ENCODE measurements around the gene COQ10B.
A peak's percentile ranks its signal among the peaks of the same experiment; 100 is the strongest.

Gene COQ10B

GRCh38 chr2:197453123-197453913 is at the start of gene COQ10B:
Gene COQ10B (plus strand): TSS chr2:197453552. CDS start chr2:197453561, 9 bp downstream.
- H3K9ac ChIP-seq (ENCODE audit: low read length), result peak within 1 kb of the TSS; percentile 91
- H3K4me3 ChIP-seq (ENCODE audit: low read depth, low read length), result peak within 1 kb of the TSS; percentile 74
- H3K27me3 ChIP-seq (ENCODE audit: control insufficient read depth, insufficient read depth, low read length), result no peaks in the 10 kb centered on the region
- peaks cover 12% of the 10 kb centered on the region for H3K4me1 ChIP-seq (ENCODE audit: control insufficient read depth, insufficient read depth, low read length)
- peak within 1 kb of the TSS; percentile 79 for H3K27ac ChIP-seq (ENCODE audit: low read depth, low read length)
- H3K36me3 ChIP-seq (ENCODE audit: control insufficient read depth, insufficient read depth, low read length), result no peaks in the 10 kb centered on the region
- H3K9me3 ChIP-seq (ENCODE audit: control insufficient read depth, insufficient read depth, low read depth, low read length), result no peaks in the 10 kb centered on the region

GRCh38 chr2:197405582-197405981 is 47.8 kb upstream of the COQ10B start:
- H3K4me1 ChIP-seq (ENCODE audit: control insufficient read depth, insufficient read depth, low read length), result no peaks in the 10 kb centered on the region
- H3K27me3 ChIP-seq (ENCODE audit: control insufficient read depth, insufficient read depth, low read length), result no peaks in the 10 kb centered on the region
- H3K36me3 ChIP-seq (ENCODE audit: control insufficient read depth, insufficient read depth, low read length), result peaks cover 98% of the 10 kb centered on the region
- H3K9ac ChIP-seq (ENCODE audit: low read length), result no peak overlapping the region
- H3K27ac ChIP-seq (ENCODE audit: low read depth, low read length), result no peak overlapping the region
- H3K9me3 ChIP-seq (ENCODE audit: control insufficient read depth, insufficient read depth, low read depth, low read length), result no peaks in the 10 kb centered on the region
- H3K4me3 ChIP-seq (ENCODE audit: low read depth, low read length), result no peak overlapping the region

- Histone ChIP-seq H3K36me3 (ENCODE audit: control insufficient read depth, insufficient read depth, low read length) (peaks cover 98% of the 10 kb centered on the region), H3K27ac (ENCODE audit: low read depth, low read length) (no peak overlapping the region), H3K9ac (ENCODE audit: low read length) (no peak overlapping the region), H3K27me3 (ENCODE audit: control insufficient read depth, insufficient read depth, low read length) (no peaks in the 10 kb centered on the region), H3K4me1 (ENCODE audit: control insufficient read depth, insufficient read depth, low read length) (no peaks in the 10 kb centered on the region), H3K4me3 (ENCODE audit: low read depth, low read length) (no peak overlapping the region), H3K9me3 (ENCODE audit: control insufficient read depth, insufficient read depth, low read depth, low read length) (no peaks in the 10 kb centered on the region)
These were observed 39.3 kb upstream of the COQ10B start for GRCh38 chr2:197414039-197414438.

- Histone ChIP-seq H3K27me3 (ENCODE audit: control insufficient read depth, insufficient read depth, low read length) (no peaks in the 10 kb centered on the region), H3K4me1 (ENCODE audit: control insufficient read depth, insufficient read depth, low read length) (no peaks in the 10 kb centered on the region), H3K9ac (ENCODE audit: low read length) (no peak overlapping the region), H3K27ac (ENCODE audit: low read depth, low read length) (no peak overlapping the region), H3K4me3 (ENCODE audit: low read depth, low read length) (no peak overlapping the region), H3K36me3 (ENCODE audit: control insufficient read depth, insufficient read depth, low read length) (peaks cover 98% of the 10 kb centered on the region), H3K9me3 (ENCODE audit: control insufficient read depth, insufficient read depth, low read depth, low read length) (no peaks in the 10 kb centered on the region)
These were observed 38.8 kb upstream of the COQ10B start for GRCh38 chr2:197414515-197414914.

- no peak overlapping the region for H3K4me3 ChIP-seq (ENCODE audit: low read depth, low read length)
- H3K4me1 ChIP-seq (ENCODE audit: control insufficient read depth, insufficient read depth, low read length), result no peaks in the 10 kb centered on the region
- H3K9ac ChIP-seq (ENCODE audit: low read length), result no peak overlapping the region
- H3K27ac ChIP-seq (ENCODE audit: low read depth, low read length), result no peak overlapping the region
- peaks cover 98% of the 10 kb centered on the region for H3K36me3 ChIP-seq (ENCODE audit: control insufficient read depth, insufficient read depth, low read length)
- no peaks in the 10 kb centered on the region for H3K9me3 ChIP-seq (ENCODE audit: control insufficient read depth, insufficient read depth, low read depth, low read length)
- no peaks in the 10 kb centered on the region for H3K27me3 ChIP-seq (ENCODE audit: control insufficient read depth, insufficient read depth, low read length)
These were observed 37.1 kb upstream of the COQ10B start for GRCh38 chr2:197416268-197416667.

GRCh38 chr2:197419438-197419837 is 33.9 kb upstream of the COQ10B start:
- H3K9ac ChIP-seq (ENCODE audit: low read length), result no peak overlapping the region
- peaks cover 94% of the 10 kb centered on the region for H3K36me3 ChIP-seq (ENCODE audit: control insufficient read depth, insufficient read depth, low read length)
- no peaks in the 10 kb centered on the region for H3K27me3 ChIP-seq (ENCODE audit: control insufficient read depth, insufficient read depth, low read length)
- no peak overlapping the region for H3K27ac ChIP-seq (ENCODE audit: low read depth, low read length)
- no peaks in the 10 kb centered on the region for H3K4me1 ChIP-seq (ENCODE audit: control insufficient read depth, insufficient read depth, low read length)
- no peak overlapping the region for H3K4me3 ChIP-seq (ENCODE audit: low read depth, low read length)
- no peaks in the 10 kb centered on the region for H3K9me3 ChIP-seq (ENCODE audit: control insufficient read depth, insufficient read depth, low read depth, low read length)

GRCh38 chr2:197423307-197423706 is 30.0 kb upstream of the COQ10B start:
- H3K9ac ChIP-seq (ENCODE audit: low read length), result no peak overlapping the region
- H3K4me3 ChIP-seq (ENCODE audit: low read depth, low read length), result no peak overlapping the region
- H3K9me3 ChIP-seq (ENCODE audit: control insufficient read depth, insufficient read depth, low read depth, low read length), result no peaks in the 10 kb centered on the region
- H3K27ac ChIP-seq (ENCODE audit: low read depth, low read length), result no peak overlapping the region
- no peaks in the 10 kb centered on the region for H3K27me3 ChIP-seq (ENCODE audit: control insufficient read depth, insufficient read depth, low read length)
- peaks cover 5% of the 10 kb centered on the region for H3K4me1 ChIP-seq (ENCODE audit: control insufficient read depth, insufficient read depth, low read length)
- peaks cover 61% of the 10 kb centered on the region for H3K36me3 ChIP-seq (ENCODE audit: control insufficient read depth, insufficient read depth, low read length)

GRCh38 chr2:197425550-197425949 is 27.8 kb upstream of the COQ10B start:
- Histone ChIP-seq H3K4me3 (ENCODE audit: low read depth, low read length) (no peak overlapping the region), H3K27ac (ENCODE audit: low read depth, low read length) (no peak overlapping the region), H3K4me1 (ENCODE audit: control insufficient read depth, insufficient read depth, low read length) (peaks cover 5% of the 10 kb centered on the region), H3K9ac (ENCODE audit: low read length) (no peak overlapping the region), H3K27me3 (ENCODE audit: control insufficient read depth, insufficient read depth, low read length) (no peaks in the 10 kb centered on the region), H3K36me3 (ENCODE audit: control insufficient read depth, insufficient read depth, low read length) (peaks cover 47% of the 10 kb centered on the region), H3K9me3 (ENCODE audit: control insufficient read depth, insufficient read depth, low read depth, low read length) (no peaks in the 10 kb centered on the region)

- peaks cover 33% of the 10 kb centered on the region for H3K36me3 ChIP-seq (ENCODE audit: control insufficient read depth, insufficient read depth, low read length)
- peaks cover 10% of the 10 kb centered on the region for H3K4me1 ChIP-seq (ENCODE audit: control insufficient read depth, insufficient read depth, low read length)
- no peaks in the 10 kb centered on the region for H3K27me3 ChIP-seq (ENCODE audit: control insufficient read depth, insufficient read depth, low read length)
- H3K27ac ChIP-seq (ENCODE audit: low read depth, low read length), result no peak overlapping the region
- no peak overlapping the region for H3K9ac ChIP-seq (ENCODE audit: low read length)
- no peak overlapping the region for H3K4me3 ChIP-seq (ENCODE audit: low read depth, low read length)
- no peaks in the 10 kb centered on the region for H3K9me3 ChIP-seq (ENCODE audit: control insufficient read depth, insufficient read depth, low read depth, low read length)
These were observed 26.4 kb upstream of the COQ10B start for GRCh38 chr2:197426723-197427603.

GRCh38 chr2:197427986-197428385 is 25.4 kb upstream of the COQ10B start:
- no peak overlapping the region for H3K9ac ChIP-seq (ENCODE audit: low read length)
- H3K9me3 ChIP-seq (ENCODE audit: control insufficient read depth, insufficient read depth, low read depth, low read length), result no peaks in the 10 kb centered on the region
- H3K27ac ChIP-seq (ENCODE audit: low read depth, low read length), result no peak overlapping the region
- H3K36me3 ChIP-seq (ENCODE audit: control insufficient read depth, insufficient read depth, low read length), result peaks cover 25% of the 10 kb centered on the region
- no peak overlapping the region for H3K4me3 ChIP-seq (ENCODE audit: low read depth, low read length)
- peaks cover 16% of the 10 kb centered on the region for H3K4me1 ChIP-seq (ENCODE audit: control insufficient read depth, insufficient read depth, low read length)
- no peaks in the 10 kb centered on the region for H3K27me3 ChIP-seq (ENCODE audit: control insufficient read depth, insufficient read depth, low read length)

GRCh38 chr2:197431858-197432257 is 21.5 kb upstream of the COQ10B start:
- Histone ChIP-seq H3K27ac (ENCODE audit: low read depth, low read length) (no peak overlapping the region), H3K27me3 (ENCODE audit: control insufficient read depth, insufficient read depth, low read length) (no peaks in the 10 kb centered on the region), H3K4me3 (ENCODE audit: low read depth, low read length) (peak overlapping the region; percentile 8; the same call in 1 of the 2 replicates), H3K4me1 (ENCODE audit: control insufficient read depth, insufficient read depth, low read length) (peaks cover 25% of the 10 kb centered on the region), H3K36me3 (ENCODE audit: control insufficient read depth, insufficient read depth, low read length) (peaks cover 15% of the 10 kb centered on the region), H3K9ac (ENCODE audit: low read length) (no peak overlapping the region), H3K9me3 (ENCODE audit: control insufficient read depth, insufficient read depth, low read depth, low read length) (no peaks in the 10 kb centered on the region)

Measured in HUES6 (cell line).